Hepatocyte (in vitro differentiated cells): ENCODE data around the gene CBX3.

Experiments
- EZH2 ChIP-seq: fragments of 200-600 bp; sonication (generic); IDR thresholded peaks from 2 replicates; pipeline ENCODE4 v1.6.1; 2016; ENCODE audit warnings: antibody characterized with exemption, mild to moderate bottlenecking, borderline replicate concordance
- EZH2phosphoT487 ChIP-seq: fragments of 200-600 bp; sonication (generic); IDR thresholded peaks from one replicate; pipeline ENCODE4 v1.6.1; 2018; ENCODE audit warnings: antibody characterized with exemption, mild to moderate bottlenecking, low read depth, moderate library complexity; ENCODE audit not compliant: unreplicated experiment, severe bottlenecking
- TF ChIP-seq, protein P1 (sequence below): fragments of 200-600 bp; sonication (generic); IDR thresholded peaks from 2 replicates; pipeline ENCODE4 v1.5.1; 2016; ENCODE audit warnings: antibody characterized with exemption, mild to moderate bottlenecking; ENCODE audit not compliant: poor library complexity

DNA sequence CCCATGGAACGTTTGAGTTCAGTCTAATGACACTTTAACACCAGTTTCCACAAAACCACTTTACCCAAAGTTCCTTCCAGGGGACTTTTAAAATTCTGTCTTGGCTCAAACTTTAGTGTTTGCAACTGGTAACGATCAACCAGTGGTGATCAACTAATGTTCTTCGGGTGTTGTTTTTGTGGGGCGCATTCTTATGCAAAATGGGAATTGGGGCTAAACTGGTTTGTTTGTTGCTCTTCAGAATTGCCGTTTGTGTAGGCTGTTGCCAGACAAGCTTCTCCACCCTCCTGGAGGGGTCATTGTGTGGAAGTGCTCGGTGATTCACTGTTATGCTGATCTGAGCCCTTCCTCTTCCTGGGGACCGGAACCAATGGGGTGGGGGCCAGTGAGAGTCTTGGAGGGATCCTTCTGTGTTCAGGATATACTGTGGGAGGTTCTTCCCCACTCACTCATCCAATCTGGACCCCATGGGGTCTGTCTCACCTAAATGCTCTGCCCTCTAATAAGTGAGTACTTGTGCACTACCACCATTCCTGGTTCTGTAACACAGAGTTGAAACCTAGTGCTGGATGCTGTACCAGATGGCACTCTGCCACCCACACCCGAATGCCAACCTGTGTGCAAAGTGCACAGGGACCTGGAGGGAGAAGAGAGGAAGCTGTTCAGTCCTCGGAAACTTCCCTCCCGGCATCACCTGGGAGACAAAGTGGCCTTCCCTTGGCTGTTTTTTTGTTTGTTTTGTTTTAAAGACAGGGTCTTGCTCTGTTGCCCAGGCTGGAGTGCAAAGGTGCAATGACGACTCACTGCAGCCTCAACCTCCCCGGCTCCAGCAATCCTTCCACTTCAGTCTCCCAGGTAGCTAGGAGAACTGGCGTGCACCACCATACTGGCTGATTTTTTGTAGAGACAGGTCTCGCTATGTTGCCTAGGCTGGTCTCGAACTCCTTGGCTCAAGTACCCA, 47.4 kb upstream of the CBX3 start:
- TF ChIP-seq, protein P1, sequence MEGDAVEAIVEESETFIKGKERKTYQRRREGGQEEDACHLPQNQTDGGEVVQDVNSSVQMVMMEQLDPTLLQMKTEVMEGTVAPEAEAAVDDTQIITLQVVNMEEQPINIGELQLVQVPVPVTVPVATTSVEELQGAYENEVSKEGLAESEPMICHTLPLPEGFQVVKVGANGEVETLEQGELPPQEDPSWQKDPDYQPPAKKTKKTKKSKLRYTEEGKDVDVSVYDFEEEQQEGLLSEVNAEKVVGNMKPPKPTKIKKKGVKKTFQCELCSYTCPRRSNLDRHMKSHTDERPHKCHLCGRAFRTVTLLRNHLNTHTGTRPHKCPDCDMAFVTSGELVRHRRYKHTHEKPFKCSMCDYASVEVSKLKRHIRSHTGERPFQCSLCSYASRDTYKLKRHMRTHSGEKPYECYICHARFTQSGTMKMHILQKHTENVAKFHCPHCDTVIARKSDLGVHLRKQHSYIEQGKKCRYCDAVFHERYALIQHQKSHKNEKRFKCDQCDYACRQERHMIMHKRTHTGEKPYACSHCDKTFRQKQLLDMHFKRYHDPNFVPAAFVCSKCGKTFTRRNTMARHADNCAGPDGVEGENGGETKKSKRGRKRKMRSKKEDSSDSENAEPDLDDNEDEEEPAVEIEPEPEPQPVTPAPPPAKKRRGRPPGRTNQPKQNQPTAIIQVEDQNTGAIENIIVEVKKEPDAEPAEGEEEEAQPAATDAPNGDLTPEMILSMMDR: no peak
- TF ChIP-seq EZH2 (no peak), EZH2phosphoT487 (no peak)
